OCI-LY1 (cell line): Measurements from ENCODE around the gene ZNF148.
"Not testable (repeated sequence)": the region's sequence is repeated elsewhere in the genome, so short reads cannot be mapped to it uniquely, and the experiment has no call there.

Experiments
- H2AFZ ChIP-seq: fragments of 200-600 bp; sonication (generic), shearing (Covaris generic); 2 replicates; pipeline ENCODE4 v1.6.0; 2014; ENCODE audit warnings: antibody characterized with exemption, mild to moderate bottlenecking, low read length
- H3F3A ChIP-seq: fragments of 200-600 bp; sonication (generic), shearing (Covaris generic); 2 replicates; pipeline ENCODE4 v1.6.0; 2014; ENCODE audit warnings: mild to moderate bottlenecking, antibody characterized with exemption, low read length, moderate library complexity; ENCODE audit not compliant: insufficient read depth
- H3K27ac ChIP-seq: fragments of 200-600 bp; sonication (generic); 2 replicates; pipeline ENCODE4 v1.5.1; 2014; ENCODE audit warnings: low read length, mixed run types, mild to moderate bottlenecking, low read depth; ENCODE audit not compliant: poor library complexity, severe bottlenecking
- H3K27me3 ChIP-seq: fragments of 200-600 bp; sonication (generic); 2 replicates; pipeline ENCODE4 v1.6.0; 2014; ENCODE audit warnings: antibody characterized with exemption, mild to moderate bottlenecking, low read length, moderate library complexity; ENCODE audit not compliant: insufficient read depth
- H3K36me3 ChIP-seq: fragments of 200-600 bp; sonication (generic); 2 replicates; pipeline ENCODE4 v1.6.1; 2014; ENCODE audit warnings: mild to moderate bottlenecking, antibody characterized with exemption, low read length, moderate library complexity, mixed read lengths; ENCODE audit not compliant: insufficient read depth
- H3K4me1 ChIP-seq: fragments of 200-600 bp; sonication (generic); 2 replicates; pipeline ENCODE4 v1.5.1; 2014; ENCODE audit warnings: mild to moderate bottlenecking, low read length, moderate library complexity; ENCODE audit not compliant: insufficient read depth, severe bottlenecking
- H3K4me2 ChIP-seq: fragments of 200-600 bp; sonication (generic), shearing (Covaris generic); 2 replicates; pipeline ENCODE4 v1.6.1; 2014; ENCODE audit warnings: low read length
- H3K4me3 ChIP-seq: fragments of 200-600 bp; sonication (generic); 2 replicates; pipeline ENCODE4 v1.5.1; 2014; ENCODE audit warnings: low read length, low read depth, mild to moderate bottlenecking, mixed read lengths; ENCODE audit not compliant: poor library complexity, severe bottlenecking
- H3K79me2 ChIP-seq: fragments of 200-600 bp; shearing (Covaris generic); 2 replicates; pipeline ENCODE4 v1.6.1; 2016; ENCODE audit warnings: mixed run types, low read length, mixed read lengths; ENCODE audit not compliant: insufficient read depth
- H3K9ac ChIP-seq: fragments of 200-600 bp; sonication (generic), shearing (Covaris generic); 2 replicates; pipeline ENCODE4 v1.6.1; 2014; ENCODE audit warnings: mild to moderate bottlenecking, low read length, mixed read lengths
- H3K9me2 ChIP-seq: fragments of 200-600 bp; sonication (generic), shearing (Covaris generic); 2 replicates; pipeline ENCODE4 v1.6.1; 2014; ENCODE audit warnings: low read depth, mild to moderate bottlenecking, low read length, mixed read lengths
- H3K9me3 ChIP-seq: fragments of 200-600 bp; shearing (Covaris generic); 2 replicates; pipeline ENCODE4 v1.6.1; 2014; ENCODE audit warnings: low read length, mixed read lengths
- H4K20me1 ChIP-seq: fragments of 200-600 bp; sonication (generic), shearing (Covaris generic); 2 replicates; pipeline ENCODE4 v1.6.0; 2016; ENCODE audit warnings: mild to moderate bottlenecking, low read length; ENCODE audit not compliant: insufficient read depth
- EZH2 ChIP-seq: fragments of 200-600 bp; sonication (generic), shearing (Covaris generic); IDR thresholded peaks from 2 replicates; pipeline ENCODE4 v1.8.0; 2017; ENCODE audit warnings: borderline replicate concordance, mixed run types, mild to moderate bottlenecking, antibody characterized with exemption, low read length, moderate library complexity, mixed read lengths
- TF ChIP-seq, protein P1 (sequence below): fragments of 200-600 bp; sonication (generic), shearing (Covaris generic); IDR thresholded peaks from 2 replicates; pipeline ENCODE4 v1.5.1; 2017; ENCODE audit warnings: mild to moderate bottlenecking, antibody characterized with exemption, low read length, moderate library complexity, mixed read lengths

ZNF148 gene

DNA sequence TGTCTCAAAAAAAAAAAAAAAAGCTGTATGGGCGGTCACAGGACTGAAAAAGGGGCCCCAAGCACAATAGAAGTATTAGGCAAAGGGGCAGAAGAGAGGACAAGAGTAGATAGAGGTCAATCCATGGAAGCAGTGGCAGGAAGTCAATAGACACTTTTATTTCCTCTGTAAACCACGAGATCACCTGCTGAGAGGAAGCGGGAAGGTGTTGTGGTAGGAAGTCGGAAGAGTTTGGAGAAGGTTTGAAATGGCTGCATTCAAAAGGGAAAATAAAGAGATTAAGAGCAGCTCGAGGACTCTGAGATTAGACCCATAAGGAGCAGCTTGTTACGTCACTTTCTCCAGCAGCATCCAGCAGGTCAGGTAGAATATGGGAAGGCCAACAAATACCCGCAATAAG is 14.2 kb upstream of the ZNF148 start:
- H3K9me2 ChIP-seq = no peaks in the 10 kb centered on the region
- no peak for TF ChIP-seq EZH2
- TF ChIP-seq, protein P1, sequence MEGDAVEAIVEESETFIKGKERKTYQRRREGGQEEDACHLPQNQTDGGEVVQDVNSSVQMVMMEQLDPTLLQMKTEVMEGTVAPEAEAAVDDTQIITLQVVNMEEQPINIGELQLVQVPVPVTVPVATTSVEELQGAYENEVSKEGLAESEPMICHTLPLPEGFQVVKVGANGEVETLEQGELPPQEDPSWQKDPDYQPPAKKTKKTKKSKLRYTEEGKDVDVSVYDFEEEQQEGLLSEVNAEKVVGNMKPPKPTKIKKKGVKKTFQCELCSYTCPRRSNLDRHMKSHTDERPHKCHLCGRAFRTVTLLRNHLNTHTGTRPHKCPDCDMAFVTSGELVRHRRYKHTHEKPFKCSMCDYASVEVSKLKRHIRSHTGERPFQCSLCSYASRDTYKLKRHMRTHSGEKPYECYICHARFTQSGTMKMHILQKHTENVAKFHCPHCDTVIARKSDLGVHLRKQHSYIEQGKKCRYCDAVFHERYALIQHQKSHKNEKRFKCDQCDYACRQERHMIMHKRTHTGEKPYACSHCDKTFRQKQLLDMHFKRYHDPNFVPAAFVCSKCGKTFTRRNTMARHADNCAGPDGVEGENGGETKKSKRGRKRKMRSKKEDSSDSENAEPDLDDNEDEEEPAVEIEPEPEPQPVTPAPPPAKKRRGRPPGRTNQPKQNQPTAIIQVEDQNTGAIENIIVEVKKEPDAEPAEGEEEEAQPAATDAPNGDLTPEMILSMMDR = no peak
- H3K79me2 ChIP-seq = no peaks in the 10 kb centered on the region
- no peak overlapping the region for H3K9ac ChIP-seq
- H3K4me3 ChIP-seq = no peak overlapping the region
- H3K4me2 ChIP-seq = no peak overlapping the region
- no peaks in the 10 kb centered on the region for H3K27me3 ChIP-seq
- H3K27ac ChIP-seq = no peak overlapping the region
- H3F3A ChIP-seq = no peaks in the 10 kb centered on the region
- no peak overlapping the region for H2AFZ ChIP-seq
- H3K9me3 ChIP-seq = no peaks in the 10 kb centered on the region
- H4K20me1 ChIP-seq = no peaks in the 10 kb centered on the region
- H3K4me1 ChIP-seq = no peaks in the 10 kb centered on the region
- H3K36me3 ChIP-seq = no peaks in the 10 kb centered on the region

DNA sequence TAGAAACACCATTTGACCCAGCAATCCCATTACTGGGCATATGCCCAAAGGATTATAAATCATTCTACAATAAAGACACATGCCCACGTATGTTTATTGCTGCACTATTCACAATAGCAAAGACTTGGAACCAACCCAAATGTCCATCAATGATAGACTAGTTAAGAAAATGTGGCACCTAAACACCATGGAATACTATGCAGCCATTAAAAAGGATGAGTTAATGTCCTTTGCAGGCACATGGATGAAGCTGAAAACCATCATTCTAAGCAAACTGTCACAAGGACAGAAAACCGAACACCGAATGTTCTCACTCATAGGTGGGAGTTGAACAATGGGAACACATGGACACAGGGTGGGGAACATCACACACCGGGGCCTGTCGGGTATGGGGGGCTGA is 13.2 kb upstream of the ZNF148 start:
- H3K4me1 ChIP-seq, H4K20me1 ChIP-seq, H3K79me2 ChIP-seq, H3K27me3 ChIP-seq, H3K9ac ChIP-seq, H3K9me2 ChIP-seq, H3K4me3 ChIP-seq, H3K4me2 ChIP-seq, H2AFZ ChIP-seq, H3F3A ChIP-seq, H3K27ac ChIP-seq, H3K9me3 ChIP-seq, H3K36me3 ChIP-seq: not testable (repeated sequence)

DNA sequence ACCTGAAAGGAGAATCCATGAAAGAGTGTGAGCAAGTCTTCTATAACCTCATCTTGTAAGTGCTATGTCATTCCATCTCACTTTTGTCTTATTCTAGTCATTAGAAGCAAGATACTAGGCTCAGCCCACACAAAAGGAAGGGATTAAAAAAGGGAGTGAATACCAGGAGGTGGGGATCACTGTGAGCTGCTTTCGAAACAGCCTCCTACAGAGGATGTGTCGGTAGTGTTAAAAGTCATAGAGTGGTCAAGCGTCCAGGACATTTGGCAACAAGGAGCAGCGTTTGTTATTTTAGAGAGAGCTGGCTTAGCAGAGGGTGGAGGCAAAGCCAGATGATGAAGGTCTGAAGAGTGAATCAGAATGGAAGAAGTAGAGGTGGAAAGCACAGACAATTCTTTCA is 11.7 kb upstream of the ZNF148 start:
- Histone ChIP-seq H3K4me3 (no peak overlapping the region), H3K4me2 (no peak overlapping the region), H3K9ac (no peak overlapping the region), H4K20me1 (no peaks in the 10 kb centered on the region), H3F3A (no peaks in the 10 kb centered on the region), H3K27ac (no peak overlapping the region), H3K27me3 (no peaks in the 10 kb centered on the region), H3K9me3 (no peaks in the 10 kb centered on the region), H3K79me2 (no peaks in the 10 kb centered on the region), H3K9me2 (no peaks in the 10 kb centered on the region), H3K4me1 (no peaks in the 10 kb centered on the region), H3K36me3 (no peaks in the 10 kb centered on the region), H2AFZ (no peak overlapping the region)
- TF ChIP-seq EZH2 = no peak
- TF ChIP-seq, protein P1 = no peak

DNA sequence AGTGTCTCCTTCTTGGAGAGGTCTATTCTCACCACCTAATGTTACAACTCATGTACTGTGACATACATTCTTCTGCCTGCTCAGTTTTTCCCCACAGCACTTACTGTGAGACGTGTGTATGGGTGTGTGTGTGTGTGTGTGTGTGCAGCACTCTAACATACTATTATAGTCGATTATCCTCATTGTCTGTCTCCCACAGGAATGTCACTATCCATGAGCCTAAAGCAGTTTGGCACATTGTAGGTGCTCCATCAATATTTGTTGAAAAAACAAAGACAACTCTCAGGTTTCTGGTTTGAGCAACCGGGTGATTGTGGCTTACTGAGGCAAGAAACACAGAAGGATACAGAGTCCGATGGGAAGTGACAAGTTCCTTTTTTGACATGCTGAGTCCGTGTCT is 8.6 kb upstream of the ZNF148 start:
- Histone ChIP-seq H3K27ac (no peak overlapping the region), H3K9me3 (no peaks in the 10 kb centered on the region), H3K9me2 (no peaks in the 10 kb centered on the region), H3K4me3 (no peak overlapping the region), H4K20me1 (no peaks in the 10 kb centered on the region), H3F3A (no peaks in the 10 kb centered on the region), H3K27me3 (no peaks in the 10 kb centered on the region), H3K79me2 (no peaks in the 10 kb centered on the region), H3K36me3 (no peaks in the 10 kb centered on the region), H2AFZ (no peak overlapping the region), H3K4me1 (no peaks in the 10 kb centered on the region), H3K4me2 (no peak overlapping the region), H3K9ac (no peak overlapping the region)
- TF ChIP-seq, protein P1 = no peak
- no peak for TF ChIP-seq EZH2
